Measurements from ENCODE around the gene LMO3. TPM values are rescaled to one million over a fixed set of nuclear protein-coding genes. Genes with fewer than 3 reads are reported as not detected.

The LMO3 gene
- total RNA-seq, 1 experiment from 2014 or later, result 0.34 TPM

DNA sequence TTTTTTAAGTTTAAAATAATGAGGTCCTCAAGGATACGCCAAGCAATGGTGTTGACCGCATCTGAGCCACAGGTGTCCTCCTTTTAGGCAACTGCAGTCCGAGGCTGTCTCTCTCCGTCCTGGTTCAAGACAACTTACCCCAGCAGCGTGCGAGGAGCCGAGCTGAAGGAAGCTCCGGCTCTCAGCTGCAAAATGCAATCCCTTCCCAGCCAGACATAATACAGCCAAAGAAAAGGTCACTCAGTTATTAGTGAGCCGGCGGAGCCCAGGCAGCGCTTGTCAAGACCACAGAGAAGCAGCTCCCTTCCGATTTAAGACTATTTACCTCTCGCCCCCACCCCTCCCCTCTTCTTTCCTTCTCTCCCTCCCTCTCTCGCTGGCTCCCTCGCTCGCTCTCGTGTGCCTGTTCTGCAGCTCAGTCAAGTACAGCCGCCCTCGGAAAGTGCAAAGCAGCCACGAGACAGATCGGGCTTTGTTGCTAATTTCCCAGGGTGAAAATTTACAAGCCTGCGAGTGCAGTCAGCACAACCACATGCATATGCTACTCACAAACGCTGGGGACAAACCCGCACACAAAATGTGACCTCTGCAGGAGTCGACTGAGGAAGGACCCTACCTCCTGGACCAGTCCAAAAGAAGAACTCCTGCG, 363 bp upstream of the LMO3 start:
- RAD21 ChIA-PET (ENCODE audit: low non-redundant PET in 1 of 2, low total read pairs in 2 of 2, uncharacterized antibody in 2 of 2, unreplicated experiment in 2 of 2), result no interaction called here
- Histone ChIP-seq H3K36me3 (ENCODE audit: control insufficient read depth in 1 of 2, insufficient read depth in 2 of 2, low read length in 2 of 2) (no peaks in the 10 kb centered on the region), H2AFZ (ENCODE audit: low read depth, low read length, poor library complexity, severe bottlenecking) (no peak overlapping the region), H3K27me3 (ENCODE audit: insufficient read depth, low read length) (no peaks in the 10 kb centered on the region), H3K9me2 (ENCODE audit: insufficient read depth) (no peaks in the 10 kb centered on the region), H3K4me2 (ENCODE audit: low read length) (no peak overlapping the region), H3K27ac (ENCODE audit: low read depth, low read length) (no peak overlapping the region), H3K4me3 (replicated peaks in 1 of 2; ENCODE audit: low read depth in 1 of 2, low read length in 2 of 2) (no peak overlapping the region), H3K9me3 (ENCODE audit: control insufficient read depth in 1 of 2, insufficient read depth in 1 of 2, low read depth in 1 of 2, low read length in 2 of 2) (no peaks in the 10 kb centered on the region), H4K20me1 (ENCODE audit: insufficient read depth) (no peaks in the 10 kb centered on the region), H3K4me1 (ENCODE audit: control insufficient read depth in 1 of 2, insufficient read depth in 2 of 2, low read length in 2 of 2) (no peaks in the 10 kb centered on the region), H3K79me2 (ENCODE audit: insufficient read depth, low read length) (no peaks in the 10 kb centered on the region), H3K9ac (ENCODE audit: low read length) (no peak overlapping the region)
- intact Hi-C loops (cut with micrococcal nuclease), result no loop called here
- POLR2A ChIA-PET, result no interaction called here
- BruUV-seq (replicated peaks), result no TSS peak
- no peak for DNase-seq (ENCODE audit: low read depth, low spot score)
- CTCF ChIA-PET, result no interaction called here
- TF ChIP-seq POLR2AphosphoS5 (IDR thresholded peaks at IDR 0.05; ENCODE audit: low read depth, low read length) (no peak), EZH2phosphoT487 (IDR thresholded peaks at IDR 0.05; ENCODE audit: borderline replicate concordance) (no peak), ELF1 (IDR thresholded peaks at IDR 0.05; ENCODE audit: borderline replicate concordance, low read depth) (no peak), RAD21 (IDR thresholded peaks at IDR 0.05; ENCODE audit: low read depth) (no peak), JUND (IDR thresholded peaks at IDR 0.05) (no peak), CEBPB (IDR thresholded peaks at IDR 0.05; ENCODE audit: low read depth) (no peak), EGR1 (IDR thresholded peaks at IDR 0.05; ENCODE audit: low read depth) (no peak), CBX3 (IDR thresholded peaks at IDR 0.05; ENCODE audit: low read depth) (no peak), EZH2 (IDR thresholded peaks at IDR 0.05) (no peak), TCF7L2 (IDR thresholded peaks at IDR 0.05; ENCODE audit: borderline replicate concordance, extremely low read depth, insufficient read depth, insufficient read length) (no peak), POLR2A (IDR thresholded peaks at IDR 0.05; ENCODE audit: borderline replicate concordance, extremely low read depth, insufficient read depth, insufficient read length) (no peak)
- TF ChIP-seq, protein P1, sequence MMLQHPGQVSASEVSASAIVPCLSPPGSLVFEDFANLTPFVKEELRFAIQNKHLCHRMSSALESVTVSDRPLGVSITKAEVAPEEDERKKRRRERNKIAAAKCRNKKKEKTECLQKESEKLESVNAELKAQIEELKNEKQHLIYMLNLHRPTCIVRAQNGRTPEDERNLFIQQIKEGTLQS (IDR thresholded peaks at IDR 0.05), result no peak
- ATAC-seq, result no peak

DNA sequence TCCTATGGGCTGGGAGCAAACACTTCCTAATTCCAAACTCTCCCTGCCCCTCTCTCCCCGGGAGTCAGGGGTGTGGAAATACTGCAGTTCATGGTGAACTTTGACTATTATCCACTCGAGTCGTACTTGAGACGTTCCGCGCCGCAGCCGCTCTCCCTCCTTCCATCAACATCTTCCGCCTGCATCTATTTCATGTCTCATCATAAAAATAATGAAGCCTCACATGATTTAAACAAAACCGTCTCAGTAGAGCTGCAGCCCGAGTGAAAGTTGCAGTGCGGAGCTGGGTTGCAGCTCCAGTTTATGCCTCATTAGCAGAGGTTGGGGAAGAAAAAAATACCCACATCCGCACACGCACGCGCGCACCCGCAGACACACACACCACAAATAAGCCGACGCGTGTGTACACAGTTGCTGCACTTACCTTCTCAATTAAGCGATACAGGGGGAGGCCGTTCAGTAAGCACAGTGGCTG, 283 bp downstream of the LMO3 start:
- CTCF ChIA-PET, result no interaction called here
- Histone ChIP-seq H3K4me3 (replicated peaks in 1 of 2; ENCODE audit: low read depth in 1 of 2, low read length in 2 of 2) (no peak overlapping the region), H3K27ac (ENCODE audit: low read depth, low read length) (no peak overlapping the region), H2AFZ (ENCODE audit: low read depth, low read length, poor library complexity, severe bottlenecking) (no peak overlapping the region), H3K4me2 (ENCODE audit: low read length) (no peak overlapping the region), H3K36me3 (ENCODE audit: control insufficient read depth in 1 of 2, insufficient read depth in 2 of 2, low read length in 2 of 2) (no peaks in the 10 kb centered on the region), H3K9me2 (ENCODE audit: insufficient read depth) (no peaks in the 10 kb centered on the region), H3K79me2 (ENCODE audit: insufficient read depth, low read length) (no peaks in the 10 kb centered on the region), H3K9ac (ENCODE audit: low read length) (no peak overlapping the region), H3K9me3 (ENCODE audit: control insufficient read depth in 1 of 2, insufficient read depth in 1 of 2, low read depth in 1 of 2, low read length in 2 of 2) (no peaks in the 10 kb centered on the region), H3K4me1 (ENCODE audit: control insufficient read depth in 1 of 2, insufficient read depth in 2 of 2, low read length in 2 of 2) (no peaks in the 10 kb centered on the region), H3K27me3 (ENCODE audit: insufficient read depth, low read length) (no peaks in the 10 kb centered on the region), H4K20me1 (ENCODE audit: insufficient read depth) (no peaks in the 10 kb centered on the region)
- intact Hi-C loops (cut with micrococcal nuclease), result no loop called here
- RAD21 ChIA-PET (ENCODE audit: low non-redundant PET in 1 of 2, low total read pairs in 2 of 2, uncharacterized antibody in 2 of 2, unreplicated experiment in 2 of 2), result no interaction called here
- no peak for ATAC-seq
- no TSS peak for BruUV-seq (replicated peaks)
- no peak for DNase-seq (ENCODE audit: low read depth, low spot score)
- POLR2A ChIA-PET, result no interaction called here
- TF ChIP-seq EGR1 (IDR thresholded peaks at IDR 0.05; ENCODE audit: low read depth) (no peak), YY1 (IDR thresholded peaks at IDR 0.05; ENCODE audit: extremely low read depth, insufficient replicate concordance, low read depth, low read length) (no peak), ELF1 (IDR thresholded peaks at IDR 0.05; ENCODE audit: borderline replicate concordance, low read depth) (no peak), POLR2AphosphoS5 (IDR thresholded peaks at IDR 0.05; ENCODE audit: low read depth, low read length) (no peak), SIN3A (IDR thresholded peaks at IDR 0.05; ENCODE audit: low read depth) (no peak)
- TF ChIP-seq, protein P2, sequence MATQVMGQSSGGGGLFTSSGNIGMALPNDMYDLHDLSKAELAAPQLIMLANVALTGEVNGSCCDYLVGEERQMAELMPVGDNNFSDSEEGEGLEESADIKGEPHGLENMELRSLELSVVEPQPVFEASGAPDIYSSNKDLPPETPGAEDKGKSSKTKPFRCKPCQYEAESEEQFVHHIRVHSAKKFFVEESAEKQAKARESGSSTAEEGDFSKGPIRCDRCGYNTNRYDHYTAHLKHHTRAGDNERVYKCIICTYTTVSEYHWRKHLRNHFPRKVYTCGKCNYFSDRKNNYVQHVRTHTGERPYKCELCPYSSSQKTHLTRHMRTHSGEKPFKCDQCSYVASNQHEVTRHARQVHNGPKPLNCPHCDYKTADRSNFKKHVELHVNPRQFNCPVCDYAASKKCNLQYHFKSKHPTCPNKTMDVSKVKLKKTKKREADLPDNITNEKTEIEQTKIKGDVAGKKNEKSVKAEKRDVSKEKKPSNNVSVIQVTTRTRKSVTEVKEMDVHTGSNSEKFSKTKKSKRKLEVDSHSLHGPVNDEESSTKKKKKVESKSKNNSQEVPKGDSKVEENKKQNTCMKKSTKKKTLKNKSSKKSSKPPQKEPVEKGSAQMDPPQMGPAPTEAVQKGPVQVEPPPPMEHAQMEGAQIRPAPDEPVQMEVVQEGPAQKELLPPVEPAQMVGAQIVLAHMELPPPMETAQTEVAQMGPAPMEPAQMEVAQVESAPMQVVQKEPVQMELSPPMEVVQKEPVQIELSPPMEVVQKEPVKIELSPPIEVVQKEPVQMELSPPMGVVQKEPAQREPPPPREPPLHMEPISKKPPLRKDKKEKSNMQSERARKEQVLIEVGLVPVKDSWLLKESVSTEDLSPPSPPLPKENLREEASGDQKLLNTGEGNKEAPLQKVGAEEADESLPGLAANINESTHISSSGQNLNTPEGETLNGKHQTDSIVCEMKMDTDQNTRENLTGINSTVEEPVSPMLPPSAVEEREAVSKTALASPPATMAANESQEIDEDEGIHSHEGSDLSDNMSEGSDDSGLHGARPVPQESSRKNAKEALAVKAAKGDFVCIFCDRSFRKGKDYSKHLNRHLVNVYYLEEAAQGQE (IDR thresholded peaks at IDR 0.05; ENCODE audit: low read depth), result no peak
- TF ChIP-seq, protein P3, sequence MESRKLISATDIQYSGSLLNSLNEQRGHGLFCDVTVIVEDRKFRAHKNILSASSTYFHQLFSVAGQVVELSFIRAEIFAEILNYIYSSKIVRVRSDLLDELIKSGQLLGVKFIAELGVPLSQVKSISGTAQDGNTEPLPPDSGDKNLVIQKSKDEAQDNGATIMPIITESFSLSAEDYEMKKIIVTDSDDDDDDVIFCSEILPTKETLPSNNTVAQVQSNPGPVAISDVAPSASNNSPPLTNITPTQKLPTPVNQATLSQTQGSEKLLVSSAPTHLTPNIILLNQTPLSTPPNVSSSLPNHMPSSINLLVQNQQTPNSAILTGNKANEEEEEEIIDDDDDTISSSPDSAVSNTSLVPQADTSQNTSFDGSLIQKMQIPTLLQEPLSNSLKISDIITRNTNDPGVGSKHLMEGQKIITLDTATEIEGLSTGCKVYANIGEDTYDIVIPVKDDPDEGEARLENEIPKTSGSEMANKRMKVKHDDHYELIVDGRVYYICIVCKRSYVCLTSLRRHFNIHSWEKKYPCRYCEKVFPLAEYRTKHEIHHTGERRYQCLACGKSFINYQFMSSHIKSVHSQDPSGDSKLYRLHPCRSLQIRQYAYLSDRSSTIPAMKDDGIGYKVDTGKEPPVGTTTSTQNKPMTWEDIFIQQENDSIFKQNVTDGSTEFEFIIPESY (IDR thresholded peaks at IDR 0.05; ENCODE audit: extremely low read depth, insufficient replicate concordance, low read length), result no peak
